ENCODE measurements around the gene PDE2A.

The PDE2A gene

GRCh38 chr11:72655896-72656464 lies 18.2 kb downstream of the PDE2A start:
- no peak for DNase-seq

- no peak for DNase-seq
Measured at GRCh38 chr11:72655014-72655413, 19.2 kb downstream of the PDE2A start.

- DNase-seq, result no peak
Measured at GRCh38 chr11:72653649-72654048, 20.6 kb downstream of the PDE2A start.

GRCh38 chr11:72652873-72653630 lies 21.2 kb downstream of the PDE2A start:
- no peak for DNase-seq

- DNase-seq, result no peak
Measured at GRCh38 chr11:72652133-72652532, 22.1 kb downstream of the PDE2A start.

- no peak for DNase-seq
Measured at GRCh38 chr11:72649215-72649976, 24.8 kb downstream of the PDE2A start.

- DNase-seq, result no peak
Measured at GRCh38 chr11:72648384-72649136, 25.7 kb downstream of the PDE2A start.

GRCh38 chr11:72647882-72648281 lies 26.3 kb downstream of the PDE2A start:
- DNase-seq, result no peak

GRCh38 chr11:72646472-72646871 lies 27.8 kb downstream of the PDE2A start:
- no peak for DNase-seq

- no peak for DNase-seq
Measured at GRCh38 chr11:72646024-72646423, 28.2 kb downstream of the PDE2A start.

GRCh38 chr11:72643547-72643946 lies 30.7 kb downstream of the PDE2A start:
- no peak for DNase-seq

GRCh38 chr11:72642884-72643522 lies 31.2 kb downstream of the PDE2A start:
- peak; percentile 45 to 71 for DNase-seq

GRCh38 chr11:72642043-72642883 lies 32.0 kb downstream of the PDE2A start:
- peak in 1 of 2 experiments; percentile 9 for DNase-seq

- DNase-seq, result no peak
Measured at GRCh38 chr11:72641522-72642042, 32.6 kb downstream of the PDE2A start.

GRCh38 chr11:72639502-72640375 lies 34.5 kb downstream of the PDE2A start:
- DNase-seq, result no peak

- no peak for DNase-seq
Measured at GRCh38 chr11:72637926-72638325, 36.3 kb downstream of the PDE2A start.

- DNase-seq, result no peak
Measured at GRCh38 chr11:72637198-72637597, 37.0 kb downstream of the PDE2A start.

- DNase-seq, result no peak
Measured at GRCh38 chr11:72636376-72636775, 37.8 kb downstream of the PDE2A start.

GRCh38 chr11:72635933-72636332 lies 38.3 kb downstream of the PDE2A start:
- DNase-seq, result no peak

GRCh38 chr11:72635309-72635915 lies 38.8 kb downstream of the PDE2A start:
- DNase-seq, result no peak

Measured in stimulated activated CD4-positive, alpha-beta T cell treated with anti-CD3 and anti-CD28 coated beads, Interleukin-4, amount 100 ng/mL, for 4 hours (primary cell).